GM10266 (cell line): ENCODE measurements around the gene IL19.

Source experiments
- DNase-seq: peaks from one replicate; pipeline ENCODE4 v3.0.0; 2012; ENCODE audit errors: extremely low spot score
- TF ChIP-seq, protein P1 (sequence below): IDR thresholded peaks from 2 replicates; pipeline ENCODE4 v1.5.1; 2012; ENCODE audit warnings: mild to moderate bottlenecking, low read depth; ENCODE audit not compliant: control insufficient read depth, insufficient read depth; ENCODE audit errors: missing control alignments

IL19 gene

DNA sequence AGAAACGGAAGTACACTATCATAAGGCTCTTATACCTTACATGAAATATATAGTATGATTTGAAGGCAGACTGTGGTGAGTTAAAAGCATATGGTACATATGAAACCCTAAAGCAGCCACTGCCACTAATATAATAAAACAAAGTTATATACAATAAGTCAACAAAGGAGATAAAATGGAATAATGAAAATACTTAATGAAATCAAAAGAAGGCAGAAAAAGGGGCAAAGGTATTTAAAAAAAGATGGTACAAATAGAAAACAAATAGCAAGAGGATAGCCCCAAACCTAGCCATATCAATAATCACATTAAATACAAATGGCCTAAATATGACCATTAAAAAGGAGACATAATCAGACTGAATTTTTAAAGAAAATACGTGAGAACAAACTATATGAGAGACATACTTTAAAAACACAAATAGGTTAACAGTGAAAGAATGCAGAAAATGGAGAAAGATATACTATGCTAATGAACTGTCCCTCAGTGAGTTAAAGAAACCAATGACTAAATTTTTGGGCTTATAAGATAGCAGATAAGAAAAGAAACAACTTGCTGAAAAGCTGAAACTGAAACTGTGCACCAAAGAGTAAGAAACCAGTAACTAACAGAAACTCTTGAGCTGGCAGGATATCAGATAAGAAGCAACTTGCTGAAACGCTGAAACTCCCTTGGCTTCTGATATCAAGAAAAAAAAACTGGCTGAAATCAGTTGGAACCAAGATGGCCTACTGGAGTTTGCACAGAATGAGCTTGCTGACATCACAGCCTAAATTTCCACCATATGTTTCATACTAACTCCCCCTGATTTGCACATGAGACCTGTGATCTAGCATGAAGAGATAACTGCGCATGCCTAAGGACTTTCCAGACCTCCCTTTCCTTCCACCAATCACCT is 46.1 kb downstream of the IL19 start:
- no peak for DNase-seq
- TF ChIP-seq, protein P1, sequence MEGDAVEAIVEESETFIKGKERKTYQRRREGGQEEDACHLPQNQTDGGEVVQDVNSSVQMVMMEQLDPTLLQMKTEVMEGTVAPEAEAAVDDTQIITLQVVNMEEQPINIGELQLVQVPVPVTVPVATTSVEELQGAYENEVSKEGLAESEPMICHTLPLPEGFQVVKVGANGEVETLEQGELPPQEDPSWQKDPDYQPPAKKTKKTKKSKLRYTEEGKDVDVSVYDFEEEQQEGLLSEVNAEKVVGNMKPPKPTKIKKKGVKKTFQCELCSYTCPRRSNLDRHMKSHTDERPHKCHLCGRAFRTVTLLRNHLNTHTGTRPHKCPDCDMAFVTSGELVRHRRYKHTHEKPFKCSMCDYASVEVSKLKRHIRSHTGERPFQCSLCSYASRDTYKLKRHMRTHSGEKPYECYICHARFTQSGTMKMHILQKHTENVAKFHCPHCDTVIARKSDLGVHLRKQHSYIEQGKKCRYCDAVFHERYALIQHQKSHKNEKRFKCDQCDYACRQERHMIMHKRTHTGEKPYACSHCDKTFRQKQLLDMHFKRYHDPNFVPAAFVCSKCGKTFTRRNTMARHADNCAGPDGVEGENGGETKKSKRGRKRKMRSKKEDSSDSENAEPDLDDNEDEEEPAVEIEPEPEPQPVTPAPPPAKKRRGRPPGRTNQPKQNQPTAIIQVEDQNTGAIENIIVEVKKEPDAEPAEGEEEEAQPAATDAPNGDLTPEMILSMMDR, result no peak

DNA sequence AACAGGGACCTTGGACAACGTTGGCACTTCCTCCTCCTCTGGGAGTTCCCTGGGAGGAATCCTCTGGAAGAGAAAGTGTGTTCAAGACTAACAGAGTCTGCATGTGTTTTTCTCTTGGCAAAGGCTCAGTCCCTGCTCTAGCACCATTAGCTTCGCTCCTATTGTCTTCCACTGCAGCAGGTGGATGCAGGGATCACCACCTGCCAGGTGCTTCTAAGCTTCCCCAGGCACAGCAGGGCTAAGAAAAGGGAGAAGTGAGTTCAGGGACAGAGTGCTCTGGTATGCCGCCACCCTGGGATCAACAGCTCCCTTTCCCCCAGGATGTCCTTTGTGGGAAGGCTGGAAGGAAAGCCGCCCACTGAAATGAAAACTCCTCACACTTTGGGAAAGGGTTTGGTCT is 50.9 kb downstream of the IL19 start:
- TF ChIP-seq, protein P1, result no peak
- no peak for DNase-seq

DNA sequence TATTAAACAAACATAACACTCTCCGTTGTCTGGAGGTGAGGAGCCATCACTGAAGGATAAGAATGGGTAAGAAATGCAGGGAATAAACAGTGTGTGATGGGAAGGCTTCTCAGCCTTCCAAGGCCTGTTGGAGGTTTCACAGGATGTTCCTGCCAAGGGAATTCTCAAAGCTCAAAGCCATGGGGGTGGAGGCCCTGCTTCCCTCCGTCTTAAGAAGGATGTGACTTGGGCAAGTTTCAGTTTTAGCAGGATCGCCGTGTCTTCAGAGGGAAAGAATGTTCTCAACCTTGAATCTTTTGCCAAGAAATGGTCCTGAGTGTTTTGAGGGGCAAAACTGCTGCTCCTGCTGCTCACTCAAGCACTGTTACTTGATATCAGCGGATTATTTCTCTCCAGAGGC is 53.2 kb downstream of the IL19 start:
- no peak for DNase-seq
- TF ChIP-seq, protein P1, result no peak

DNA sequence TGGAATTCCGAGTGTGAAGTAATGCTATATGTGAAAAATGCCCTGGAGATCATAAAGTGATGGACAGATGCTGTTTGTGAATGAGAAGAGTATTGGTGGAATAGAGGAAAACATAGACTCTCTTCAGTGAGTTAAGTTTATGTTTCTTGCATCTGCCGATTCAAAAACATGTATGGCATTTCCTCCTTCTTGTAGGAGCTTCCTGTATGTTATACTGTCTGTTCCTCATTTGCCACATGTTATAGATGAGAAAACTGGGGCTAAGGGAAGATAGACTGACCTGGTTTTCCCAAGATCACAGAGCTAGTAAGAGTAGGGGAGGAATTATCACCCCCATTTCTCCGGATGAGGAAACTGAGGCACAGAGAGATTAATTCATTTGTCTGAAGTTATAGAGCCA is 53.8 kb downstream of the IL19 start:
- DNase-seq, result no peak
- TF ChIP-seq, protein P1, result no peak

DNA sequence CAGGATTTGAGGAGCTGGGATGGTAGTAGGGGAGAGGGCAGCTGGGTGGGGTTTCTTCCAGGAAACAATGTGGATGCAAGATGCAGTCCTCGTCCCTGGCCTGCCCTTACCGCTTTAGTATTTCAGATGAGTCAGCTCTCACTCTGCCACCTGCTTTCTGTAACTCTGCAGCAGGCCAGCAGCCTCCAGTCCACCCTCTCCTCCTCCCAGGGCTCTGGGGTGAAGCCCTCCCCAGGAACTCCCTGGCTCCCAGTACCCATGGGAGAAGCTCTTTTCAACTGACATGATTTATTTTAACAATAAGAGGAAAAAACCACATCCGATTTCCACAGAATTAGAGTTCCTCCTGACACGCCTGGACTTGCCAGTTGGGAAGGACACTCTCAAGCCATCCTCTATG is 55.8 kb downstream of the IL19 start:
- DNase-seq, result no peak
- TF ChIP-seq, protein P1, result no peak

DNA sequence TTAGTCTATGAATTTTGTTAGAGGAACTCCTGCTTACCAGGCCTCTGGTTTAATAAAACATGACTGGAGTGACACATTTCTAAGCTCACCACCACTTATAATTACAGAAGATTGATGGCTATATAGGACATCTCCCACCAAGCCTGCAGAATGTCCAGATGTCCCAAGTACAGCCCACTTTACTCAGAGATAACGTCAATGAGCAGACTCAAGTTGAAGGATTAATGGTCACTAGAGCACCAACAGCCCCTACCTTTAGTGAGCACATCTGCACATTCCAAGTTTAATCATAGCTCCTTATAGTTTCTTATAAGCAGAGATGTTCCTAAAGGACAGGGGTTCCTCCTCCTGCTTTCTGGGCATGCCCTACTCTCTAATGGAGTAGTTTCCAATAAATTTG is 57.5 kb downstream of the IL19 start:
- DNase-seq, result no peak

DNA sequence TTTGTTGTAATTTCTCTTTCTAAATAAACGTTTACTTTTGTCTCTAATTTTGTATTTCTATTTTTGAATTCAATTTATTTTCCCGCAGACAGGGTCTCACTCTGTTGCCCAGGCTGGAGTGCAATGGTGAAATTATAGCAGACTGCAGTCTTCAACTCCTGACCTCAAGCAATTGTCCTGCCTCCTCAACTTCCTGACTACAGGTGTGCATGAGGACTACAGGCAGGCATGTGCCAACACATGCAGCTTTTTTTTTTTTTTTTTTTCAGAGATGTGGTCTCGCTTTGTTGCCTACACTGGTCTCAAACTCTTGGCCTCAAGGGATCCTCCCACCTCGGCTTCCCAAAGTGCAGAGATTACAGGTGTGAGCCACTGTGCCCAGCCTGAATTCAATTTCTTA is 58.2 kb downstream of the IL19 start:
- DNase-seq, result no peak
- TF ChIP-seq, protein P1, result no peak

More for the DNA sequence above, 57.5 kb downstream of the IL19 start:
- TF ChIP-seq, protein P1, result no peak
